Measurements from ENCODE around the gene SLCO4A1. TPM values are rescaled to one million over a fixed set of nuclear protein-coding genes. Genes with fewer than 3 reads are reported as not detected.

The SLCO4A1 gene
- total and polyA plus RNA-seq, 9 of the 15 experiments (the other 6 are each of a cell fraction or from before 2014, with no cell fraction given) = 1.6 to 21.9 (median 12.8) TPM

GRCh38 chr20:62598761-62599194 lies 43.5 kb upstream of the SLCO4A1 start (continued):
- TF ChIP-seq YBX1 (IDR thresholded peaks at IDR 0.05) (no peak), KLF6 (CRISPR knock-in tag; IDR thresholded peaks at IDR 0.05; ENCODE audit: borderline replicate concordance) (no peak), TGIF2 (CRISPR knock-in tag; IDR thresholded peaks at IDR 0.05) (no peak), REST (IDR thresholded peaks at IDR 0.05; ENCODE audit: borderline replicate concordance) (peak; percentile 41), REST (CRISPR knock-in tag; IDR thresholded peaks at IDR 0.05; ENCODE audit: low read depth) (no peak), PHTF2 (CRISPR knock-in tag; IDR thresholded peaks at IDR 0.05) (no peak), ZNF165 (CRISPR knock-in tag; IDR thresholded peaks at IDR 0.05; ENCODE audit: borderline replicate concordance) (no peak), ZHX1 (conservative IDR thresholded peaks at IDR 0.05; ENCODE audit: low read length) (no peak), GATAD2B (IDR thresholded peaks at IDR 0.05; ENCODE audit: borderline replicate concordance) (no peak), ZNF24 (IDR thresholded peaks at IDR 0.05) (no peak), L3MBTL2 (IDR thresholded peaks at IDR 0.05) (no peak), ZNF232 (CRISPR knock-in tag; IDR thresholded peaks at IDR 0.05) (no peak), ZNF57 (CRISPR knock-in tag; IDR thresholded peaks at IDR 0.05) (no peak), CREB3 (tag; conservative IDR thresholded peaks at IDR 0.05; ENCODE audit: low read depth) (no peak), ELF1 (tag; IDR thresholded peaks at IDR 0.05) (no peak), RUNX1 (IDR thresholded peaks at IDR 0.05; ENCODE audit: low read depth) (no peak), KLF16 (IDR thresholded peaks at IDR 0.05) (no peak), TCFL5 (CRISPR knock-in tag; conservative IDR thresholded peaks at IDR 0.05) (no peak), JUND (IDR thresholded peaks at IDR 0.05; ENCODE audit: borderline replicate concordance, low read depth, low read length) (0 out of 2 replicates have a peak, but pooled peaks have one; percentile 43), JUND (tag; IDR thresholded peaks at IDR 0.05; ENCODE audit: borderline replicate concordance, low read depth, low read length) (peak; percentile 21; the same call in 1 of the 3 replicates)

All from K562 (cell line).